Panc1 (cell line): ENCODE measurements around the gene ZKSCAN4.

Experiments
- CTCF ChIP-seq: fragments of 450-650 bp; IDR thresholded peaks from 2 replicates; pipeline ENCODE4 v1.5.1; 2017; ENCODE audit warnings: mild to moderate bottlenecking
- POLR2AphosphoS5 ChIP-seq: IDR thresholded peaks from 2 replicates; pipeline ENCODE4 v1.6.1; 2012; ENCODE audit warnings: mild to moderate bottlenecking, low read depth, low read length, moderate library complexity
- REST ChIP-seq, 2 experiments: IDR thresholded peaks; 2 replicates each; pipeline ENCODE4 v1.6.1; 2011 to 2012; ENCODE audit warnings: low read depth in 2 of 2, control low read depth in 1 of 2, low read length in 1 of 2, mild to moderate bottlenecking in 1 of 2, moderate library complexity in 1 of 2; ENCODE audit not compliant: insufficient read depth in 1 of 2
- SIN3A ChIP-seq: IDR thresholded peaks from 2 replicates; pipeline ENCODE4 v1.6.1; 2012; ENCODE audit warnings: low read depth, mild to moderate bottlenecking, low read length, moderate library complexity, borderline replicate concordance; ENCODE audit not compliant: insufficient read depth

DNA sequence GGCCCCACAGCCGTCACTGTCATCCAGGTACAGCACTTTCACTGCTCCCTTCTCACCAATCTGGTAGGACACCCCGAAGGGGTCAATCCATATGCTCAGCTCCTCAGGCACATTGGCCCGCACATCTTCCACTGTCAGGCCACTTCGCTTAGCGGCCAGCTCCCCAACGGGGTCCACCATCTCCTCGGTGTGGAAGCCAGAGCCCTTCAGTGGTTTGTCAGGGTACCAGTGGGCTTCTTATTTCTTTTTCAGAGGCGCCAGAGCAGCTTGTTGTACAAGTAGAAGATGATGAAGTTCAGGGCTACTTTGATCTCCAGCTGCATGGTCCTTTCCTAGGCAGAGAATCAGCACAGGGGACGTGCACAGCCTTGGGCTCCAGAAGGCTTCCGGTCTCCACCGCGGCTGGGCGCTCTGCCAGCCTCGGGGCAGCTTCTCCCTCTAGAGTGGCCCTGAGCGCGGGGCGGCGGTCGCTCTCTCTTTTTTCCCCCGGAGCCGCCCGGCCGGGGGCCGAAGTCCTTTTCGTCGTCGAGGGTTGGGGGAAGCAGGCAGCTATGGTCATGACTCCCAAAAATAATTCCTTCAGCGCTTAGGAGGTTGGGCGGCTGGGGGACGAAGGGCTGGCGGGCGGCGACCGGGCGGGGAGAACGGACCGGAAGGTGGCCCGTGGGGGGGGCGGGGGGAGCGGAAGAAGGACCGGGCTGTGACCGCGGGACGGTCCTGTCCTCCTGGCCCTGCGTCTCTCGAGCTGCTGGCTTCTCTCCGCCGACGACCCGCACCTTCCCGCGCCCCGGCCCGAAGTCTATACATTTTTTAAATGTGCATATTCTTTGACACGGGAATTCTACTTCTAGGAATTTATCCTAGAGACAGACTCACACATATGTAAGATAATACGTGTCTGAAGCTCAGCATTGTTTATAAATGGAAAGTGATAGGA, 33.5 kb downstream of the ZKSCAN4 start:
- TF ChIP-seq CTCF (no peak), POLR2AphosphoS5 (peak; percentile 71; the same call in 1 of the 2 replicates), SIN3A (no peak), REST (IDR thresholded peaks at IDR 0.05; ENCODE audit: insufficient read depth in 1 of 2, low read depth in 2 of 2, low read length in 1 of 2) (no peak)
